Midbrain (tissue), 1 donor: ENCODE results near the gene BLTP3A.
"Not testable (repeated sequence)": the region's sequence is repeated elsewhere in the genome, so short reads cannot be mapped to it uniquely, and the experiment has no call there.

Experiments used
- DNase-seq: peaks from one replicate; lab custom pipeline; 2025; lab: John Stamatoyannopoulos, UW

BLTP3A gene

GRCh38 chr6:34791164-34791700 lies 651 bp upstream of the BLTP3A start:
- peak; percentile 63 for DNase-seq

- DNase-seq, result no peak
These were observed 970 bp downstream of the BLTP3A start for GRCh38 chr6:34792605-34793500.

- no peak for DNase-seq
These were observed 2.0 kb downstream of the BLTP3A start for GRCh38 chr6:34793877-34794276.

GRCh38 chr6:34795836-34796425 lies 4.0 kb downstream of the BLTP3A start:
- no peak for DNase-seq

- DNase-seq, result no peak
These were observed 6.2 kb downstream of the BLTP3A start for GRCh38 chr6:34798057-34798456.

- no peak for DNase-seq
These were observed 7.7 kb downstream of the BLTP3A start for GRCh38 chr6:34799547-34799946.

- DNase-seq, result no peak
These were observed 12.7 kb downstream of the BLTP3A start for GRCh38 chr6:34804543-34804942.

- DNase-seq, result not testable (repeated sequence)
These were observed 13.2 kb downstream of the BLTP3A start for GRCh38 chr6:34805074-34805473.

GRCh38 chr6:34806738-34807453 lies 15.0 kb downstream of the BLTP3A start:
- DNase-seq, result no peak

- not testable (repeated sequence) for DNase-seq
These were observed 16.6 kb downstream of the BLTP3A start for GRCh38 chr6:34808473-34808872.

- DNase-seq, result not testable (repeated sequence)
These were observed 17.5 kb downstream of the BLTP3A start for GRCh38 chr6:34809419-34809818.

GRCh38 chr6:34810017-34810882 lies 18.4 kb downstream of the BLTP3A start:
- no peak for DNase-seq

- DNase-seq, result no peak
These were observed 19.2 kb downstream of the BLTP3A start for GRCh38 chr6:34810936-34811632.

GRCh38 chr6:34813028-34813713 lies 21.3 kb downstream of the BLTP3A start:
- no peak for DNase-seq

- no peak for DNase-seq
These were observed 24.9 kb downstream of the BLTP3A start for GRCh38 chr6:34816635-34817301.

GRCh38 chr6:34817446-34817845 lies 25.6 kb downstream of the BLTP3A start:
- DNase-seq, result no peak

GRCh38 chr6:34818872-34819570 lies 27.1 kb downstream of the BLTP3A start:
- DNase-seq, result not testable (repeated sequence)

- no peak for DNase-seq
These were observed 27.9 kb downstream of the BLTP3A start for GRCh38 chr6:34819571-34820480.
